HepG2 (cell line): Measurements from ENCODE around the gene ARIH2. TPM values are rescaled to one million over a fixed set of nuclear protein-coding genes. Genes with fewer than 3 reads are reported as not detected.

ENCODE experiments used
- AHR ChIP-seq: IDR thresholded peaks from 2 replicates; pipeline ENCODE4 v1.6.1; 2018; ENCODE audit warnings: missing genetic modification reagents, missing compliant biosample characterization
- CEBPB ChIP-seq: IDR thresholded peaks from 2 replicates; pipeline ENCODE4 v1.6.1; 2011; ENCODE audit warnings: low read depth, low read length, improper control_type of control experiment, borderline replicate concordance
- E2F2 ChIP-seq: sonication (generic); formaldehyde crosslinking; IDR thresholded peaks from 2 replicates; pipeline ENCODE4 v1.4.0; 2020; ENCODE audit warnings: missing genetic modification reagents, borderline replicate concordance
- ELF4 ChIP-seq: sonication (generic); formaldehyde crosslinking; IDR thresholded peaks from 2 replicates; pipeline ENCODE4 v1.5.0; 2020; ENCODE audit warnings: missing genetic modification reagents, mild to moderate bottlenecking, moderate library complexity, borderline replicate concordance
- HOXA3 ChIP-seq: sonication (generic); formaldehyde crosslinking; IDR thresholded peaks from 2 replicates; pipeline ENCODE4 v1.5.0; 2020; ENCODE audit warnings: missing genetic modification reagents
- ISL2 ChIP-seq: sonication (generic); formaldehyde crosslinking; IDR thresholded peaks from 2 replicates; pipeline ENCODE4 v1.5.0; 2020; ENCODE audit warnings: missing genetic modification reagents
- KLF13 ChIP-seq: sonication (generic); formaldehyde crosslinking; IDR thresholded peaks from 2 replicates; pipeline ENCODE4 v1.4.0; 2020; ENCODE audit warnings: mild to moderate bottlenecking, missing genetic modification reagents
- KLF6 ChIP-seq: IDR thresholded peaks from 2 replicates; pipeline ENCODE4 v1.8.0; 2016; ENCODE audit warnings: missing biosample characterization, missing genetic modification reagents
- MBD4 ChIP-seq: IDR thresholded peaks from 2 replicates; pipeline ENCODE4 v1.6.1; 2012; ENCODE audit warnings: low read length, inconsistent platforms, borderline replicate concordance
- MIER2 ChIP-seq: IDR thresholded peaks from 2 replicates; pipeline ENCODE4 v1.6.1; 2016; ENCODE audit warnings: missing biosample characterization, missing genetic modification reagents
- MTF1 ChIP-seq: sonication (generic); formaldehyde crosslinking; IDR thresholded peaks from 2 replicates; pipeline ENCODE4 v1.5.0; 2020; ENCODE audit warnings: missing genetic modification reagents
- NFRKB ChIP-seq: fragments of 450-650 bp; IDR thresholded peaks from 2 replicates; pipeline ENCODE4 v1.6.1; 2017
- NRL ChIP-seq: sonication (generic); formaldehyde crosslinking; IDR thresholded peaks from 2 replicates; pipeline ENCODE4 v1.5.0; 2020; ENCODE audit warnings: missing genetic modification reagents, mild to moderate bottlenecking, moderate library complexity, borderline replicate concordance
- SOX13 ChIP-seq, 3 experiments: fragments of 450-650 bp in 1 of 3; sonication (generic) in 1 of 3; formaldehyde crosslinking in 1 of 3; IDR thresholded peaks in 2 of 3; conservative IDR thresholded peaks in 1 of 3; 2 replicates each; pipeline versions ENCODE4 v1.5.0 to v1.6.1; 2016 to 2020; ENCODE audit warnings: antibody characterized with exemption in 1 of 3, mild to moderate bottlenecking in 1 of 3, missing compliant biosample characterization in 1 of 3, missing genetic modification reagents in 1 of 3, moderate library complexity in 1 of 3
- TARDBP ChIP-seq: sonication (generic); formaldehyde crosslinking; IDR thresholded peaks from 2 replicates; pipeline ENCODE4 v1.8.0; 2022; ENCODE audit warnings: mild to moderate bottlenecking, missing genetic modification reagents
- THAP9 ChIP-seq: sonication (generic); formaldehyde crosslinking; IDR thresholded peaks from 2 replicates; pipeline ENCODE4; 2020; ENCODE audit warnings: missing genetic modification reagents, mild to moderate bottlenecking, borderline replicate concordance
- ZFP90 ChIP-seq: sonication (generic); formaldehyde crosslinking; IDR thresholded peaks from 2 replicates; pipeline ENCODE4 v1.8.0; 2022; ENCODE audit warnings: missing genetic modification reagents, mild to moderate bottlenecking, inconsistent platforms, borderline replicate concordance
- ZKSCAN8 ChIP-seq: IDR thresholded peaks from 2 replicates; pipeline ENCODE4 v1.6.1; 2016; ENCODE audit warnings: borderline replicate concordance, missing genetic modification reagents, missing compliant biosample characterization
- ZNF367 ChIP-seq: sonication (generic); formaldehyde crosslinking; IDR thresholded peaks from 2 replicates; pipeline ENCODE4 v1.4.0; 2020; ENCODE audit warnings: missing genetic modification reagents, borderline replicate concordance
- ZNF441 ChIP-seq: sonication (generic); formaldehyde crosslinking; IDR thresholded peaks from 2 replicates; pipeline ENCODE4 v1.7.0; 2021; ENCODE audit warnings: missing genetic modification reagents, borderline replicate concordance
- ZNF639 ChIP-seq: conservative IDR thresholded peaks from 2 replicates; pipeline ENCODE4 v1.6.1; 2018; ENCODE audit warnings: missing genetic modification reagents
- ZNF746 ChIP-seq: sonication (generic); formaldehyde crosslinking; IDR thresholded peaks from 2 replicates; pipeline ENCODE4 v1.8.0; 2022; ENCODE audit warnings: mild to moderate bottlenecking, missing genetic modification reagents
- ZNF841 ChIP-seq: sonication (generic); formaldehyde crosslinking; IDR thresholded peaks from 2 replicates; pipeline ENCODE4 v1.8.1; 2023; ENCODE audit warnings: missing genetic modification reagents, borderline replicate concordance
- ZZZ3 ChIP-seq: sonication (generic); formaldehyde crosslinking; IDR thresholded peaks from 2 replicates; pipeline ENCODE4 v1.4.0; 2020; ENCODE audit warnings: missing genetic modification reagents, mild to moderate bottlenecking, borderline replicate concordance
- polyA plus RNA-seq, 8 experiments: library from polyadenylated mRNA; depleted of rRNA in 3 of 8; stranded (reverse) in 7 of 8; unstranded in 1 of 8; fragments of >200 nt; fragmentation: Illumina TruSeq in 4 of 8; extraction: Trizol in 4 of 8; gene quantifications; 2 replicates each; pipeline versions ENCODE4 v1.2.1 to v1.2.3, GENCODE V29; 2011 to 2016; ENCODE audit warnings: low read depth in 4 of 8, missing spikeins in 1 of 8, mixed read lengths in 1 of 8; ENCODE audit not compliant: insufficient read depth in 1 of 8
- total RNA-seq, 5 experiments: library from RNA; depleted of rRNA; stranded (reverse); fragments of >200 nt; fragmentation: Illumina TruSeq; extraction: Trizol; gene quantifications; 2 replicates each; pipeline ENCODE4 v1.2.3, GENCODE V29; 2016; ENCODE audit warnings: low read depth in 1 of 5

ARIH2 gene
- total and polyA plus RNA-seq, 2 of the 13 experiments (the other 11 are each of a cell fraction or from before 2014, with no cell fraction given): 64.8 to 83.3 TPM

GRCh38 chr3:48918388-48919214 is at the start of gene ARIH2 (continued):
- peak; percentile 38; the same call in 1 of the 2 replicates for TF ChIP-seq THAP9 (CRISPR knock-in tag)
- 0 out of 2 replicates have a peak, but pooled peaks have one; percentile 27 for TF ChIP-seq ZNF441 (CRISPR knock-in tag)
- no peak for TF ChIP-seq SOX13 (IDR thresholded peaks at IDR 0.05)
- TF ChIP-seq SOX13 (CRISPR knock-in tag; conservative IDR thresholded peaks at IDR 0.05 in 1 of 2, IDR thresholded peaks at IDR 0.05 in 1 of 2): peak in 1 of 2 experiments; percentile 28; a peak in 2 of 4 replicates
- peak; percentile 58; the same call in 1 of the 2 replicates for TF ChIP-seq NRL
- no peak for TF ChIP-seq ZNF841 (CRISPR knock-in tag)
- TF ChIP-seq ZNF639 (CRISPR knock-in tag): peak; percentile 70; the same call in 1 of the 2 replicates
- TF ChIP-seq CEBPB: peak; percentile 94
- TF ChIP-seq ZNF367: no peak
- TF ChIP-seq MBD4: no peak
- TF ChIP-seq MIER2 (CRISPR knock-in tag): no peak; the same call in 1 of the 2 replicates
- TF ChIP-seq ELF4: 0 out of 2 replicates have a peak, but pooled peaks have one; percentile 51
- TF ChIP-seq TARDBP (CRISPR knock-in tag): peak; percentile 24; the same call in 1 of the 2 replicates
- peak; percentile 38; the same call in 1 of the 2 replicates for TF ChIP-seq ZNF746 (CRISPR knock-in tag)
- 0 out of 2 replicates have a peak, but pooled peaks have one; percentile 13 for TF ChIP-seq MTF1 (CRISPR knock-in tag)
- TF ChIP-seq ZKSCAN8 (CRISPR knock-in tag): no peak; the same call in 1 of the 2 replicates
- TF ChIP-seq E2F2: 0 out of 2 replicates have a peak, but pooled peaks have one; percentile 29
- TF ChIP-seq KLF6 (CRISPR knock-in tag): peak; percentile 72; the same call in 1 of the 2 replicates
- peak; percentile 69 for TF ChIP-seq ISL2 (CRISPR knock-in tag)
- no peak for TF ChIP-seq KLF13
- peak; percentile 92 for TF ChIP-seq HOXA3 (CRISPR knock-in tag)
- TF ChIP-seq ZFP90 (CRISPR knock-in tag): peak; percentile 79
- no peak for TF ChIP-seq ZZZ3
- 0 out of 2 replicates have a peak, but pooled peaks have one; percentile 22 for TF ChIP-seq AHR (CRISPR knock-in tag)
- TF ChIP-seq NFRKB: no peak
